GDM1 (cell line): ENCODE results near the gene GTPBP10.

Source experiments
- DNase-seq: peaks from one replicate; lab custom pipeline; 2025; lab: John Stamatoyannopoulos, UW

Gene GTPBP10

DNA sequence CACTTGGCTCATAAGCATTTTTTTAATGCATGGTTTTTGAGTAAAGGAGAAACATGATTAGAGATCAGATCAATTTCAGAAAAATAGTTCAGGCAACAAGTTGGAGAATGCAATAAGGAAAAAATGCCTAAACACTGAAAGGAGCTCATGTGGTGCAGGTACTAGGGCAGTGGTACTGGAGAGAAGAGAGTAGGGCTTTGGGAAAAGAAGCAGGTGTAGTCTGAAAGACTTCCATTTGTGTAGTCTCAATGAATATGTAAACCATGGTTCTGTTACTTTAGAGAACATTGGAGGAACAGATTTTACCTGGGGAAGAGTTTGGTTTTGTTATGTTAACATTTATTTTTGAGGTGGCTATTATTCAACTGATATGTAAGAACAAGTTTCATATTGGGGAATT is 5.5 kb downstream of the GTPBP10 start:
- no peak for DNase-seq

DNA sequence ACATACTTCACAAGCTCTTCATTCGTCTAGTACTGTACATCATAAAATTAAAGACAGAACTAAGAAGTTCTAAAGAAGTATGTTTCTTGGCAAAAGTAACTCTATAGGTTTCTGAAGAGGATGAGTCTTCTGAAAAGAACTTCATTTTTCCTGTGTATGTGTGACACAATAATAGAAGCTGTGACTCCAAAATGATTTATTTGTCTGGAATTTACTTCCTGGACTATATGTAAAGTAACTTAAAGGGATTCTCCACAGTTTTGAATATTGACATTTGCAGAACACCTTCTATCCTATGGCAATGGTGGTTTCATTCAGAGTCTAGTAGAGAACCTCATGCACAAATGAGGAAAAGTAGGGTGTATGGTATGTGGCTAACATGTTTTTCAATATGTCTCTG is 36.9 kb downstream of the GTPBP10 start:
- no peak for DNase-seq

GRCh38 chr7:90383861-90384260 is 37.3 kb downstream of the GTPBP10 start:
- DNase-seq = no peak

DNA sequence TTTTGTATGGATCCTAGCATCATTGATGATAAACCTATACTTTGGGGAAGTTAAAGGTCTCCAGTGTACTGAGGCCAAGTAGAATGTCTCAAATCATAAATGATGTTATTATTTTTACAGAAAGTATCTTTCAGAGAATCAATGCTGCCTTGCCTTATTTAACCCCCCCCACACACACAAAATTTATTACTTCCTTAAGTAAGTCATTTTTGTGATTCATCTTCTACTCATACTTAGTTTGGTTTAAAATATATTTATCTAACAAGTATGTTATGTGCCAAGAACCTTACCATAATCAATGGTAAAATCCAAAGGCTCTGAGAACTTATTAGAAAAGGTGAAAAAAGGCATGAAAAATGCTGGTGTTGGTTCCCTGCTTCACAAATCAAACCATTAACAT is 37.9 kb downstream of the GTPBP10 start:
- no peak for DNase-seq

GRCh38 chr7:90387470-90388240 is 41.1 kb downstream of the GTPBP10 start:
- DNase-seq = no peak

GRCh38 chr7:90390926-90391325 is 44.4 kb downstream of the GTPBP10 start:
- no peak for DNase-seq

DNA sequence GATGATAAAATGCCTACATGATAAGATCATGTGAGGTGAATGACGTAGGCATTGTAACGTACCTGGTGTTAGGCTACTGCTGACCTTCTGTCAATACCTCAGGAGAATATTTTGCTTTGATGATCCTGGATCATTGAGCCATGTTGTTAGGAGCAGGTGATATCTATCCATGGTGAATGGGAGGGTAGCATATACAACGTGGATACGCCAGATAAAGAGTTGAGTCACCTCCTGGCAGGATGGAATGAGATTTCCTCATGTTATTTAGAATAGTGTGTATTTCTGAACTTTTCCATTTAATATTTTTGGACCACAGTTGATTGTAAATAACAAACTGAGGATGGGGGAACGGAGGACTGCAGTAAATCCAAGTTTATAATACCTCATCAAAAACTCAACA is 45.0 kb downstream of the GTPBP10 start:
- DNase-seq = no peak

- DNase-seq = no peak
Measured at GRCh38 chr7:90396420-90396819, 49.9 kb downstream of the GTPBP10 start.

DNA sequence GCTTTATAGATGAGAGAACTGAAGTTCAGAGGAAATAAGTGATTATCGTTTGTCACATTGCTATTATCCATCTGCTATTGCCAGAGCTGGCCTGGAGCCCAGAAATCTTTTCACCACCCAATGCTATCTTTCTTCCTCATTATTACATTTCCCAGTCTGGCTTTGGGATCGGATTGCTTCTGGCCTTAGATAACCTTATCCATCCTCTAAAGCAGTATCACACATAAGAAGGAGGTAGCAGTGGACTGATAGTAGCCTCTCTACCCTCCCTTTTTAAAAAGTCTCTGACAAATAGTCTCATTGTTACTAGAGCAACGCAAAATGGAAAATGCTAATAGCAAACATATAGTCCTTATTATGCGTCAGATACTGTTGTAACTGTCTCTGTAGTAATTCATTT is 55.5 kb downstream of the GTPBP10 start:
- no peak for DNase-seq

DNA sequence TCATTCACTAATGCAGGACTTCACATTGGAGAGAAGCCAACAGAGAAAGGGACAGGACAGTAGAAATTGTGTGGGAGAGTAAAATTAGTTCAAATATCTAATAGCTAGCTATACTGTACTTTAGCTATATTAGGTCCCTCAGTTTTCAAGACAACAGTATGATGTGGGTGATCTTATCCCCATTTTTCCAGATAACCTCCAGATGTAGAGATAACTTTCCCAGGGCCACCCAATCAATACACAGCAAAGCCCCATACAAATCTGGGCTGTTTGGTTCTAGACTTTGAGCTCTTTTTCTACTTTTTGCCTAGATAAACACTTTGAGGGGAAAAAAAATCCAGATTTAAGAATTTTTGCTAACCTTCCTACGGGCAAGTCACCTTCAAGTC is 56.3 kb downstream of the GTPBP10 start:
- no peak for DNase-seq

DNA sequence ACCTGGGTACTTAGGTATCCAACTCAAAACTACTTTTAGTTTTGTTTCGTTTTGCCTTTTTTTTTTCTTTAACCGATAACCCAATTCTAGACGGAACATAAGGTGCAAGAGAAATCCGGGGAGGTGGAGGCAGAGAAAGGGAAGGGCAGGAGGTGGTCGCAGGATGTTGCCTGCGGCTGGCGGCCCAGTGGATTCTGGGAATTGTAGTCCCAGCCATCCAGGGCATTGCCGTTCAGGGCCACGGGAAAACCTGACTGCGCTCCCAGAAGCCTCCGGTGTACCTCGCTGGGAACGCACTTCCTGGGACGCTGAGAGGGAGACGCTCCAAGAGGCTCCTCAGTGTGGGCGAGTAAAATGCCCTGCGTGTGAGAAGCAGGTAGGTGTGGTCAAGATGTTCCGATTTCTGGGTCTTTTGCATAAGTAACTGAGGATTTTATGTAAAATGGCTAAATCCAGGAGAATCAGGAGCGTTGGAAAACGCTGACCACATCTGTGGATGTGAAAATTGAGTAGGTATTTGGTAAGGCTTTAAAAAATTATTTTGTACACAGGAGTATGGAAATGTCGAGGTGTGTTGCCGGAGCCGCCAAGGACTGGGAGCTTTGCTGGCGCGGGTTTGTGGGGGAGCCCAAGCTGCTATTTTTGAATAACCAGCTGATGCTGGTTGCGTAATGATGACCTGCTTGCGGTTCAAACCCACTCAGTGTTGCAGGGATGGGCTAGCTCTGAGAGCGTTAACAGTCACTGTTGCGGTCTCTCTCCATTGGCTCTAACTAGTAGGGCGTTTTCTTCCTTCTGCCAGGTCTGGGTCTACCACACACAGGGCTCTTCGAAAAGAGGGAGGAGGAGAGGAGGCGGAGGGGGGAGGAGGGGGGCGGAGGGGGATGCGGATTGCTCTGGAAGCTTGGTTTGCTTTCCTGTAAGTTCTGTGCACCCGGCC is 56.9 kb downstream of the GTPBP10 start, which contains the start of gene CLDN12:
CLDN12 (plus strand) TSS at position 288 of the 940 bp plus-strand sequence. CDS start 9,216 bp downstream, outside the sequence.
- DNase-seq = peak; percentile 64

DNA sequence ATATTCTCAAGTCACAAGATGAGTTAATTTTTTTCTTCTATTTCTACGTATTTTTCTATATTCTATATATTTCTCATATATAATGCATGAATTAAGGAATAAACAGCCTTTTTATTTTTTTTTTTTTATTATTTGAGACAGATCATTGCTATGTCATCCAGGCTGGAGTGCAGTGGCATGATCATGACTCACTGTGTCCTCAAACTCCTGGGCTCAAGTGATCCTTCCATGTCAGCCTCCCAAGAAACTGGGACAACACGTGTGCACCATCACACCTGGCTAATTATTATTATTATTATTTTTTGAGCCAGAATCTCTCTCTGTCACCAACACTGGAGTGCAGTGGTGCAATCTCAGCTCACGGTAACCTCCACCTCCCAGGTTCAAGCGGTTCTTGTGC is 58.3 kb downstream of the GTPBP10 start:
- DNase-seq = no peak

GRCh38 chr7:90407484-90407821 is 60.9 kb downstream of the GTPBP10 start:
- DNase-seq = no peak

DNA sequence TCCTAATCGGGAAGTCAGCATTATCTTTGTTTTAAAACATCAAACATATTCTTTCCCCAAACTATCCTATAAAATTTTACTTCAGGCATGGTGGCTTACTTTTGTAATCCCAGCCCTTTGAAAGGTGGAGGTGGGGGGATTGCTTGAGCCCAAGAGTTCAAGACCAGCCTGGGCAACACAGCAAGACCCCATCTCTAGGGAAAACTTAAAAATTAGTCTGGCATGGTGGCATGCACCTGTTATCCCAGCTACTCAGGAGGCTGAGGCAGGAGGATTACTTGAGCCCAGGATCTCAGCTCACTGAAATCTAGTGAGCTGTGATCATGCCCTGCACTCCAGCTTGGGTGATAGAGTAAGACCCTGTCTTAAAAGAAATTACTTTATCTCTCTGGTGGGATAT is 61.6 kb downstream of the GTPBP10 start:
- no peak for DNase-seq

DNA sequence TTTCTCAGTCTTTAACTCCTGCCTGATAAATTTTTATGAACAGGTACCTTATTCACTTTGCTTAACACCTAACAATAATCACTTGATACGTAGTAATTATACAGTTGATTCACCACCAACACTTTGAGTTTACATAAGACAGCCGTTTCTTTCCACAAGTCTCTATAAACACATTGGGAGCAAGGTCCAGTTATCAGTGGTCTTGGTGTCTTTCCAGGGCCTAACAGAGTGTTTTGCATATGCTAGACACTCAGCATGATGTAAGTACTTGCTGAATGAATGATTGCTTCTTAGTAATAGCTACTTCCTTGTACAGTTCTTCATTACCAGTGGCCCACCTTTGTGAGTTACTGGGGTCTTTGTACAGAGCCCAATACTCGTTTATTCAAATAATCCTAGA is 63.2 kb downstream of the GTPBP10 start:
- DNase-seq = no peak

GRCh38 chr7:90411510-90411909 is 65.0 kb downstream of the GTPBP10 start:
- no peak for DNase-seq

DNA sequence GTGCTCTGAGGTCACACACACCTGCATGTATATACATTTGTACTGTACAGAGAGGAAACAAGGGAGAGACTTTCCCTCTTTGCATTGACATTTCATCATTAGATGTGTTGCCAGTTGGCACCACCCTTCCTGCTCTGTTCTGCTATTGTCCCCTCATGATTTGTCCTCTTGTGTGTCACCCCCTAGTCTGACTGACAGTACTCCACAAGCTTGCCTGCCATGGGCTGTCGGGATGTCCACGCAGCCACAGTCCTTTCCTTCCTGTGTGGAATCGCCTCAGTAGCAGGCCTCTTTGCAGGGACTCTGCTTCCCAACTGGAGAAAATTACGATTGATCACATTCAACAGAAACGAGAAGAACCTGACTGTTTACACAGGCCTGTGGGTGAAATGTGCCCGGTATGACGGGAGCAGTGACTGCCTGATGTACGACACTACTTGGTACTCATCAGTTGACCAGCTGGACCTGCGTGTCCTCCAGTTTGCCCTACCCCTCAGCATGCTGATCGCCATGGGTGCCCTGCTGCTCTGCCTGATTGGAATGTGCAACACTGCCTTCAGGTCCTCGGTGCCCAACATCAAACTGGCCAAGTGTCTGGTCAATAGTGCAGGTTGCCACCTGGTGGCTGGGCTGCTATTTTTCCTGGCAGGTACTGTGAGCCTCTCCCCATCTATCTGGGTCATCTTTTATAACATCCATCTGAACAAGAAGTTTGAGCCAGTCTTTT is 66.1 kb downstream of the GTPBP10 start:
- DNase-seq = no peak

DNA sequence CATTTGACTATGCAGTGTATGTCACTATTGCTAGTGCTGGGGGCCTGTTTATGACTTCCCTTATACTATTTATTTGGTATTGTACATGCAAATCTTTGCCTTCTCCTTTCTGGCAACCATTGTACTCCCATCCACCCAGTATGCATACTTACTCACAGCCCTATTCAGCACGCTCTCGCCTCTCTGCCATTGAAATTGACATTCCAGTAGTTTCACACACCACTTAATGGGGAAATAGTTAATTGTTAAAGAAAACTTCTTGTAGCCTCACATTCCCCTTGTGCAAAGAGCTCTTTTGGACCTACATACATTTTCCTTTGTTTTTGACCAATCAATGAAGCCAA is 66.6 kb downstream of the GTPBP10 start:
- no peak for DNase-seq

DNA sequence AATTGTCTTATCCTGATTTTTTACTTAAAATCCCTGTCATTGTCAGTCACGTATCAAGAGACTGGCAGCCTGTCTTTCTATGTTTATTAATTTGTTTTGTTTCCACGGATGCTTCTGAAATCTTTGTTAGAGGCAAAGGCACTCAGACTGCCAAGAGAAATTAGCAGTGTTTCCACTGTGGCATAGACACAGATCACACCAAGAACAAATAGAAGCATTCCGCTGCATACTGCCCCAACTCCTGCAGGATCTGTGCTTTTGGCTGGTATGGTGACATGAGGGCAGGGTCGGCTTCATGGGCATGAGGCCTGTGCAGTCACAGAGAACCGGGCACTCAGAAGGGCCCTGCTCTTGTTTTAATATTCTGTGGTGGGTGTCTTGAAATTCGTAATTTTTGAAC is 75.1 kb downstream of the GTPBP10 start:
- DNase-seq = no peak

DNA sequence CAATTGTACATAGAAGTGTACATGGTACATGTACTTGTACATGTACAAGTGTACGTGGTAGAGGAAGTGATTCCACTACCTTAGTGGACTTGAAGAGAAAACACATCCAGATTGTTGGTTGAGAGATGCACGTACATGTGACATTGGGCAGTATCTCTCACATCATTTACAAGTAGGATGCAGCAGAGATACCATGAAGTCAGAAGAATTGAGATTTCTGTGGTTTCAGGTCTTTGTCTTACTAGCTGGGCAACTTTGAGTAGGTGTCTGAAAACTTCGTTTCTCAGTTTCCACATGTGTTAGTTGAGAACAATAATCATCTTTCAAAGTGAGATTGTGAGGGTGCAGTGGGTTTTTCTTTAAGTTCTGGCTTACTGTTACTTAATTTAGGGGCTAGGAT is 78.2 kb downstream of the GTPBP10 start:
- DNase-seq = no peak

- DNase-seq = no peak
Measured at GRCh38 chr7:90425376-90425775, 78.9 kb downstream of the GTPBP10 start.

- DNase-seq = no peak
Measured at GRCh38 chr7:90430614-90431460, 84.3 kb downstream of the GTPBP10 start.
